ENCODE data around the gene MLLT10.

Gene MLLT10

DNA sequence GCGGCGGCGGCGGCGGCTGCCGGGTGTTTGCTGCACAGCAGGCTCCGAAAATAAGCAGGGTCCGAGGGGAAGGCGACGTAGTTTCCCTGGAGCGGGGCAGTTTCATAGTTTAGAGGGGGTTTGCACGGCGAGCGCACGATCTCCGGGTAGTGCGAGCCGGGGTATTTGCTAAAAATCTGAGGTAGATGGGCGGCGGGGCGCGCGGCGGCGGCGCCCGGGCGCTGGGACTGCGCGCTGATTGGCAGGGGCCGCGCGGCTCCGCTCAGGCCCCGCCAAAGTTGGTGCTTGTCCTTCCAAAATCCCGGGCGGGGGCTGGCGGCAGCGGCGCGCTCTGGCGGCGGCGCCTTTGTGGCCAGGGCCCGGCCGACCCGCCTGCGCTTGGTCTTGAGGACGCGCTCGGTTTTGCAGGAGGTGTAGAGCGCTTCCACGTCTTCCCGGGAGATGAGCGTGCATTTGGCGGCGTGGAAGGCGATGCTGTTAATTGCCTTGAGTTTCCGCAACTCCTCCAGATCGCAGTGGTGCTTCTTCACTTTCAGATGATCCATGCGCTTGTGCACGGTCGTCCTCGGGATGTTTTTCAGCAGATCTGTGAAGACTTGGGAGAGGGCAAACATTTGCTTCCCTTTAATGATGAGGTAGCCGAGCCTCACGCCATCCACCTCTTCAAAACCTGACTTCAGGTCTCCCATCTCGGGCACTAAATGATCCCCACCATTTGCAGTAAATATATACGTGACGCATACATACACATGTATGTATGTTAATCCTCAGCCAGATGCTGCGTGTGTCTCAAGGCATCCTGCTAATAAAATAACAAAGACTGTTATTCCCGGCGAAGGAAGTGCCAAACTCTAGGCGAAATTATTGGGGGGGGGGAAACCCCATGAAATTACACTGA is 16.6 kb upstream of the MLLT10 start:
- ATAC-seq, result peak; percentile 25 to 34

- peak; percentile 67 to 68 for ATAC-seq
Observed at GRCh38 chr10:21518149-21518640, 15.8 kb upstream of the MLLT10 start.

DNA sequence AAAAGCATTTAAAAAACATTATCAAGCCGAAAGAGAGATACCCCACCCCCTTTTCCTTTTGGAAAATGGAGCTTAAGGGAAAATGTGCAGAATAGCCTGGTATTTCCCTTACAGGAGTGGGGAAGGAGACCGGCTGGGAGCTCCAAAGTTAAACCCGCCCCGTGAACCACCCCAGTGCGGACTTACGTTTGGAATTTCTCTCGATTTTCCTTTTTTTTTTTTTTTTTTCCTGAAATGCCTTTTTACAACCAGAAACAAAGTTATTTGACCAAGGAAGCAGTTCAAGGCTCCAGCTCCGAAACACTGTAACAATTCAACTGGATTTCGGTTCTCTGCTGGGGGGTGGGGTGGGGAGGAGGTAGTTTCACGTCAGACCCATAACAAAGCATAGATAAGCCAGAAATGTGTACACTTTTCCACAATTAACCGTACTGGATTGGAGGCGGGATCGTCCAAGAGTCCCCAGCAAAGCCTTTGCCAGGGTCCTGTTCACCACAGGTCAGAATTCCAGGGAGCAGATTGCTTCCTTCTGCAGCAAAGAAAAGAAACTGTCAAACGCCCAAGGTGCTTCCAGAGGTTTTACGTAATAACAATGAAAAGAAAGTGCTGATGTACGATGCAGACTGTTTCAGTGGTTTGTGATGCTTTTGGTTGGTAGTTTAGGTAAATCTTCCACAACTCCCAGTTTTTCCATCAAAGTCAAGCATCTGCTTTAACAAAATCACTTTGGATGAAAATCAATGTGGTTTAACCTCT is 15.2 kb upstream of the MLLT10 start:
- no peak for ATAC-seq

GRCh38 chr10:21519397-21519933 is 14.6 kb upstream of the MLLT10 start:
- ATAC-seq, result no peak

GRCh38 chr10:21519941-21520436 is 14.0 kb upstream of the MLLT10 start:
- ATAC-seq, result peak; percentile 51 to 55

- no peak for ATAC-seq
Observed at GRCh38 chr10:21520509-21520908, 13.5 kb upstream of the MLLT10 start.

DNA sequence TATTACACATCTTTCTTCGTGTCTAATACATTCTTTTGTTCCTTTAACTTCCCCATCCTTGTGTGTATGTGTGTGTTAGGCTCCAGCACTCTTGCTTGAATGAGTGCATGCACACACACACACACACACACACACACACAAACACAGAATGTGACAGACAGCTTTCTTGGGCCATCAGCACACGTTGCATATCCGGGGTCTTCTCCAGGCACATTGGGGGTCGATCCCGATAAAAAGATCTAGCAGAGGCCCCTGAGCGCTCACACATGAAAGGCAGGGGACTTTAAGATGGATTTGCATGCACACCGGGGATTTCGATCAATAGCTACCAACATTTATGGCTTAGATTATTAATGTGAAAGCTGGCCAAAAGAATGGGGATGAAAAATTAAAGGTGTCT is 13.1 kb upstream of the MLLT10 start:
- ATAC-seq, result no peak

DNA sequence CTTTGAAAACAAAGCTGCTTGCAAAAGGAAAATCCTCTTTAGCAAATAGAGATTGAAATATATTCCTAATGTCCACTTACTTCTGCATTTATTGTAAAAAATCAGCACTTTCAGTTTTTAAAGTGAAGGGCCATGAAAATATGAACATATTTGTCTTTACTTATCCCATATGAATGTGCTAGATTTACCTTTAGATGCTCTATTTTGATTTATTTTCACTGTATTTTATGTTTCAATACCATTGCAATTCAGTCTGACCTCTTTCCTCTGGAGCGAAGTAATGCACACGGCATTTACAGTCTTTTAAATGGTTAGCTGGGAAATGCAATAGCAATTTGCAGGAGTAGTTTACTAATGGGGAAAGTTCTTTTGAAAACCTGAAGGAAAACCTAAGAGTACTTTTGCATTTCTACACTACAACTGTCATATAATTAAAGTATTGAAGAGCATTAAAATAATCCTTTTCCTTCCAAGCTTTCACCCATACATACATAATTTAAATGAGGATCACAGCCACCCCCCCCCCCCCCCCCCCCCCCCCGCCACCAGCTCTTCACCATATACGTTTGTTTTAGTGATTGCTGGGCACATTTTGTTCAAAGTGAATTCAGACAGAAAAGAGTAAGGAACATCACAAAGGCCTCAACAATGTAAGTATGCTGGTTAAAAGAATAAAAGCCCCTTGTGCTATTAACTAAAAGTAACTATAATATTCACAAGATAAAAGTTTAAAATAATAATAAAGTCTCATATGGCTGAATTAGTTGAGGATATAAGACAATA is 12.1 kb upstream of the MLLT10 start:
- no peak for ATAC-seq

- no peak for ATAC-seq
Observed at GRCh38 chr10:21522631-21523406, 11.2 kb upstream of the MLLT10 start.

GRCh38 chr10:21523557-21524008 is 10.4 kb upstream of the MLLT10 start:
- ATAC-seq, result no peak

DNA sequence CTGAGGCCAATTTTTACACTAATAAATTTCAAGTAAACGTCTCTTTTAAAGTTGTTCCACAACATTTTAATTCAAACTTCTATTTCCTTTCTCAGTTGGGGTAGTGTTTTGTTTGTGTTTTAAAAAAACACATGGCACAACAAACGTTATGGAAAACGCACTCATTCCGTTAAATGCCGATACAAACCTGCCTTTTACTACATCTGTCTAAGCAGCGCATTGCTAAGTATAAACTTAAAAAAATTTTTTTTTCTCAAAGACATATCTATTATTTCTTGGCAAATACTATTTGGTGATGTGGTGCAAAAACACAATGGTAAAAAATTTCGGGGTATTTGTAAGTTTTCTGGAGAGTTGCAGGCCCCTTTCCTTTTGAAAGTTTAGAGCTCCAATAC is 9.9 kb upstream of the MLLT10 start:
- no peak for ATAC-seq

GRCh38 chr10:21524526-21525366 is 9.3 kb upstream of the MLLT10 start:
- no peak for ATAC-seq

DNA sequence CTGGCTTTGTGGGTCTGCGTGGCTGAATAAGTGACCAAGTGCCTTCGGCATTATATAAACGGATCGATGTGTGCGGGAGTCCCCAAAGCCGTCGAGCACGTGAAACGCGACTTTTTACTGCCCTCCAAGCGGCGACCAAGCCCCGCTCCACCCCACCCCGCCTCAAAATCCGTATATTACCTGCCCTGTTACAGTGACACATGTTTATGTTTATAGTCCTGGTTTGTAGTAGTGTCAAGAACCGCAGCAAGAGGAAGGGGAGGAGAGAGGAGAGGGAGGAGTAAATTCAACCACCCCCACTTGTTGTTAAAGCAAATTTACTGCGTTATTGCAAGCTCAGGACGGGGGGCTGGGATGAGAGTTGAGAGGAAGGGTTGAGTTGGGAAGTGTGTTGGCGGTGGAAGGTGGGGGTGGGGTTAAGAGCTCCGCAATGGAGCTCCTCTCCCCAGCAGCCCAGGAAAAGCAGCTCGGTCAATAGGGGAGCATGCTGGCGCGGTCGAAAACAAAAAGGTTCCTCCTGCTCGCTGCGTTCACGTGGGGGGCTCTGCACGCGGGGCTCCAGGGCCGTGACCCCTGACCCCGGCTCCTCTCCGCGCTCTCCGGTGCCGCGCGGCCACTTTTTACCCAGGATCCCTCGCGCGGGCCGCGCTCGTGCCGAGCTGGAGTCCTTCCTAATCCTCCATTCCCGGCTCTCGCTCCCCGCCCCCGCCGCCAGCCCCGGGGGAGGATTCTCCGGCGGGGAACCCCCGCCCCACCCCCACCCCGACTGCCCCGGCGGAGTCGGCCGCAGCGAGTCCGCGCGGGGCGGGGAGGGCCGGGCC is 8.5 kb upstream of the MLLT10 start, which contains the start of gene SKIDA1:
TSS of gene SKIDA1 (minus strand) at position 316 of the 821 bp plus-strand sequence. CDS start 7,860 bp downstream, outside the sequence.
- ATAC-seq, result peak; percentile 64 to 69

DNA sequence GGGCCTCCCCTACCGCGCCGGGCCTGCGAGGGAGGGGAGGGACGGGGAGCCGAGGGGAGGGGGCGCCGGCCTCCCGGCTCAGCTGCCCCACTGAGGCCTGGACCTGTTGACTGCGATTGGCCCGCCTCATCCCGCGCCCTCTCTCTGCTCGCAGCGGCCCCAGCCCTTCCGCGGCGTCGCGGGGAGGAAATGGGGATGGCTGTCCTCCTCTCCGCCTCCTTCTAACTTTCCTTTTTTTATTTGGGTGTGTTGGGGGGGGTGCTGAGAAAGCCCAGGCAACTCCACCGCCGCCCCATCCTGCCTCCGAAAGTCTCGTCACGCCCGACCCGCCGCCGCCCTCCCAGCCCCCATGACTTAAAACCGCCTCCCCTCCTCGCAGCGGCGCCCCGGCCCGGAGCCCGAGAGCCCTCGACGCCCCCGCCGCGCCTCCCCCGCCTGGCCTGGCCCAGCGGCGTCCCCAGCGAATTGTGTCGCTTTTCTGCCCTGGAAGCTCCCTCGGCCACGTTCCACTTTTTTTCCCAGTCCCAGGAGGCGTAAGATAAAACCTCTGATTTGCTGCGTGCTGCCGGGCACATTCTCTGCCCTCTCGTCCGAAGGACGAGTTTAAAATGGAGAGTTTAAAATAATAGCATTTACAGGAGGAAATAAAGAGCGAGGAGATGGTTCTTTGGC is 7.7 kb upstream of the MLLT10 start:
- ATAC-seq, result peak; percentile 45 to 61

GRCh38 chr10:21526860-21527597 is 7.0 kb upstream of the MLLT10 start:
- peak; percentile 13 to 19 for ATAC-seq

GRCh38 chr10:21527598-21528235 is 6.3 kb upstream of the MLLT10 start:
- no peak for ATAC-seq

GRCh38 chr10:21528236-21529031 is 5.6 kb upstream of the MLLT10 start:
- no peak for ATAC-seq
